ENCODE data around the gene NRP2. TPM values are rescaled to one million over a fixed set of nuclear protein-coding genes. Genes with fewer than 3 reads are reported as not detected.

The NRP2 gene
- total RNA-seq, 2 experiments from 2014 or later, result 1.4 to 2.3 TPM

- H3K36me3 Mint-ChIP-seq (ENCODE audit: low read depth), result no peaks in the 10 kb centered on the region
- peaks cover 13% of the 10 kb centered on the region for H3K27me3 Mint-ChIP-seq
- H3K4me3 Mint-ChIP-seq, result no peak overlapping the region
- no peak overlapping the region for H3K27ac Mint-ChIP-seq
- POLR2A ChIA-PET, result no interaction called here
- CTCF ChIA-PET, result no interaction called here
- no peaks in the 10 kb centered on the region for H3K9me3 Mint-ChIP-seq
- no peak for DNase-seq
- no peaks in the 10 kb centered on the region for H3K4me1 Mint-ChIP-seq
These were observed 98.3 kb downstream of the NRP2 start for GRCh38 chr2:205780645-205781044.

- ChIA-PET POLR2A (no interaction called here), CTCF (interaction anchor here (1.1 kb wide), 1 partner anchor 145 kb away, joined by 5 read pairs; no protein-coding TSS in a partner anchor)
- Mint-ChIP-seq H3K36me3 (ENCODE audit: low read depth) (no peaks in the 10 kb centered on the region), H3K27me3 (peaks cover 16% of the 10 kb centered on the region), H3K9me3 (no peaks in the 10 kb centered on the region), H3K4me1 (no peaks in the 10 kb centered on the region), H3K4me3 (no peak overlapping the region), H3K27ac (no peak overlapping the region)
- DNase-seq, result no peak
These were observed 99.1 kb downstream of the NRP2 start for GRCh38 chr2:205781244-205781931.

GRCh38 chr2:205782941-205783340 is 100.6 kb downstream of the NRP2 start:
- Mint-ChIP-seq H3K36me3 (ENCODE audit: low read depth) (no peaks in the 10 kb centered on the region), H3K4me3 (no peak overlapping the region), H3K9me3 (no peaks in the 10 kb centered on the region), H3K27ac (no peak overlapping the region), H3K27me3 (peaks cover 13% of the 10 kb centered on the region), H3K4me1 (no peaks in the 10 kb centered on the region)
- POLR2A ChIA-PET, result no interaction called here
- no peak for DNase-seq
- CTCF ChIA-PET, result no interaction called here

GRCh38 chr2:205783872-205784499 is 101.7 kb downstream of the NRP2 start:
- ChIA-PET POLR2A (no interaction called here), CTCF (no interaction called here)
- no peak overlapping the region for H3K27ac Mint-ChIP-seq
- no peak overlapping the region for H3K4me3 Mint-ChIP-seq
- H3K27me3 Mint-ChIP-seq, result peaks cover 7% of the 10 kb centered on the region
- DNase-seq, result no peak
- H3K9me3 Mint-ChIP-seq, result no peaks in the 10 kb centered on the region
- H3K36me3 Mint-ChIP-seq (ENCODE audit: low read depth), result no peaks in the 10 kb centered on the region
- no peaks in the 10 kb centered on the region for H3K4me1 Mint-ChIP-seq

GRCh38 chr2:205785507-205786260 is 103.4 kb downstream of the NRP2 start:
- H3K9me3 Mint-ChIP-seq, result no peaks in the 10 kb centered on the region
- no peak overlapping the region for H3K27ac Mint-ChIP-seq
- no peaks in the 10 kb centered on the region for H3K36me3 Mint-ChIP-seq (ENCODE audit: low read depth)
- peaks cover 8% of the 10 kb centered on the region for H3K27me3 Mint-ChIP-seq
- no peaks in the 10 kb centered on the region for H3K4me1 Mint-ChIP-seq
- H3K4me3 Mint-ChIP-seq, result no peak overlapping the region
- no peak for DNase-seq
- POLR2A ChIA-PET, result no interaction called here
- CTCF ChIA-PET, result no interaction called here

- CTCF ChIA-PET, result no interaction called here
- no peaks in the 10 kb centered on the region for H3K9me3 Mint-ChIP-seq
- no peak overlapping the region for H3K27ac Mint-ChIP-seq
- POLR2A ChIA-PET, result no interaction called here
- no peak overlapping the region for H3K4me3 Mint-ChIP-seq
- peaks cover 16% of the 10 kb centered on the region for H3K27me3 Mint-ChIP-seq
- no peaks in the 10 kb centered on the region for H3K36me3 Mint-ChIP-seq (ENCODE audit: low read depth)
- no peak for DNase-seq
- no peaks in the 10 kb centered on the region for H3K4me1 Mint-ChIP-seq
These were observed 104.7 kb downstream of the NRP2 start for GRCh38 chr2:205786976-205787375.

- Mint-ChIP-seq H3K27me3 (peaks cover 22% of the 10 kb centered on the region), H3K36me3 (ENCODE audit: low read depth) (no peaks in the 10 kb centered on the region), H3K4me3 (no peak overlapping the region)
These were observed 105.5 kb downstream of the NRP2 start for GRCh38 chr2:205787761-205788160.

GRCh38 chr2:205789906-205790305 is 107.6 kb downstream of the NRP2 start:
- Mint-ChIP-seq H3K4me1 (no peaks in the 10 kb centered on the region), H3K27ac (no peak overlapping the region), H3K27me3 (peaks cover 24% of the 10 kb centered on the region), H3K4me3 (no peak overlapping the region), H3K9me3 (no peaks in the 10 kb centered on the region), H3K36me3 (ENCODE audit: low read depth) (no peaks in the 10 kb centered on the region)
- ChIA-PET POLR2A (no interaction called here), CTCF (no interaction called here)
- DNase-seq, result no peak

More at GRCh38 chr2:205787761-205788160, 105.5 kb downstream of the NRP2 start:
- ChIA-PET POLR2A (no interaction called here), CTCF (no interaction called here)
- DNase-seq, result no peak
- H3K4me1 Mint-ChIP-seq, result no peaks in the 10 kb centered on the region
- H3K9me3 Mint-ChIP-seq, result no peaks in the 10 kb centered on the region
- H3K27ac Mint-ChIP-seq, result no peak overlapping the region

- H3K4me1 Mint-ChIP-seq, result no peaks in the 10 kb centered on the region
- POLR2A ChIA-PET, result no interaction called here
- H3K27me3 Mint-ChIP-seq, result peaks cover 19% of the 10 kb centered on the region
These were observed 110.6 kb downstream of the NRP2 start for GRCh38 chr2:205792908-205793307.

GRCh38 chr2:205796805-205797313 is 114.6 kb downstream of the NRP2 start:
- H3K4me1 Mint-ChIP-seq, result no peaks in the 10 kb centered on the region
- ChIA-PET CTCF (no interaction called here), POLR2A (no interaction called here)
- H3K36me3 Mint-ChIP-seq (ENCODE audit: low read depth), result no peaks in the 10 kb centered on the region
- H3K4me3 Mint-ChIP-seq, result no peak overlapping the region
- DNase-seq, result no peak
- H3K27ac Mint-ChIP-seq, result no peak overlapping the region
- no peaks in the 10 kb centered on the region for H3K9me3 Mint-ChIP-seq
- H3K27me3 Mint-ChIP-seq, result peaks cover 10% of the 10 kb centered on the region

More at GRCh38 chr2:205792908-205793307, 110.6 kb downstream of the NRP2 start:
- Mint-ChIP-seq H3K9me3 (no peaks in the 10 kb centered on the region), H3K4me3 (no peak overlapping the region), H3K36me3 (ENCODE audit: low read depth) (no peaks in the 10 kb centered on the region), H3K27ac (no peak overlapping the region)
- DNase-seq, result no peak
- CTCF ChIA-PET, result no interaction called here

GRCh38 chr2:205797866-205798265 is 115.6 kb downstream of the NRP2 start:
- H3K27me3 Mint-ChIP-seq, result peaks cover 6% of the 10 kb centered on the region
- no peak for DNase-seq
- no peak overlapping the region for H3K4me3 Mint-ChIP-seq
- H3K27ac Mint-ChIP-seq, result no peak overlapping the region
- no peaks in the 10 kb centered on the region for H3K36me3 Mint-ChIP-seq (ENCODE audit: low read depth)
- no peaks in the 10 kb centered on the region for H3K4me1 Mint-ChIP-seq
- ChIA-PET CTCF (interaction anchor here (0.7 kb wide), 1 partner anchor 327 kb away, joined by 3 read pairs; no protein-coding TSS in a partner anchor), POLR2A (no interaction called here)
- H3K9me3 Mint-ChIP-seq, result no peaks in the 10 kb centered on the region

- Mint-ChIP-seq H3K4me1 (no peaks in the 10 kb centered on the region), H3K4me3 (no peak overlapping the region), H3K27ac (no peak overlapping the region), H3K9me3 (no peaks in the 10 kb centered on the region), H3K27me3 (peaks cover 7% of the 10 kb centered on the region), H3K36me3 (ENCODE audit: low read depth) (no peaks in the 10 kb centered on the region)
- DNase-seq, result no peak
- CTCF ChIA-PET, result interaction anchor here (0.7 kb wide), 1 partner anchor 12 kb away, joined by 3 read pairs; no protein-coding TSS in a partner anchor
- POLR2A ChIA-PET, result no interaction called here
These were observed 117.9 kb downstream of the NRP2 start for GRCh38 chr2:205800224-205800623.

GRCh38 chr2:205800773-205801172 is 118.5 kb downstream of the NRP2 start:
- Mint-ChIP-seq H3K27ac (no peak overlapping the region), H3K4me3 (no peak overlapping the region), H3K27me3 (peaks cover 7% of the 10 kb centered on the region), H3K4me1 (no peaks in the 10 kb centered on the region), H3K36me3 (ENCODE audit: low read depth) (no peaks in the 10 kb centered on the region), H3K9me3 (no peaks in the 10 kb centered on the region)
- CTCF ChIA-PET, result no interaction called here
- POLR2A ChIA-PET, result no interaction called here
- DNase-seq, result no peak

Measured in activated CD4-positive, alpha-beta memory T cell treated with anti-CD3 and anti-CD28 coated beads, Interleukin-2, amount 10 ng/mL, durations not matched to agents 7 days and 5 days (primary cell).